RWPE1 (cell line): Measurements from ENCODE around the gene TEDC1.
A peak's percentile ranks its signal among the peaks of the same experiment; 100 is the strongest.

Source experiments
- CTCF ChIA-PET: fragments of 350-600 bp; sonication (Branson Sonifier 250); formaldehyde crosslinking; extraction: SDS; loops from one replicate; lab custom pipeline; 2021; lab: Yijun Ruan, JAX
- POLR2A ChIA-PET: fragments of 400-600 bp; formaldehyde crosslinking; extraction: SDS; loops from one replicate; lab custom pipeline; 2020; ENCODE audit warnings: antibody characterized with exemption; ENCODE audit not compliant: low non-redundant PET; lab: Yijun Ruan, JAX
- DNase-seq: peaks from one replicate; pipeline ENCODE4 v3.0.0; 2012; ENCODE audit warnings: low spot score
- H3K27ac ChIP-seq: fragments of 450-650 bp; 2 replicates; pipeline ENCODE4 v1.5.1; 2017
- CTCF ChIP-seq: fragments of 450-650 bp; conservative IDR thresholded peaks from 2 replicates; pipeline ENCODE4 v1.5.1; 2017; ENCODE audit warnings: low read depth, mild to moderate bottlenecking

The TEDC1 gene

GRCh38 chr14:105468621-105469241 is 22.3 kb upstream of the TEDC1 start:
- POLR2A ChIA-PET = interaction anchor here (1.3 kb wide), 1 partner anchor 12 kb away, joined by 3 read pairs; no protein-coding TSS in a partner anchor
- peak overlapping the region; percentile 100 for H3K27ac ChIP-seq
- no peak for DNase-seq
- CTCF ChIA-PET = interaction anchor here (1.2 kb wide), 1 partner anchor 12 kb away, joined by 10 read pairs; no protein-coding TSS in a partner anchor
- TF ChIP-seq CTCF = no peak

GRCh38 chr14:105469456-105470349 is 21.3 kb upstream of the TEDC1 start:
- ChIA-PET CTCF (interaction anchor here (0.7 to 1.9 kb wide), 4 partner anchors 11 to 21 kb away, joined by 3 to 6 read pairs (median 4); no protein-coding TSS in a partner anchor), POLR2A (no interaction called here)
- no peak for TF ChIP-seq CTCF
- peak overlapping the region; percentile 100 for H3K27ac ChIP-seq
- DNase-seq = no peak

GRCh38 chr14:105470350-105471296 is 20.4 kb upstream of the TEDC1 start:
- ChIA-PET CTCF (interaction anchor here (1.0 to 1.9 kb wide), 3 partner anchors 10 to 22 kb away, joined by 4 to 6 read pairs (median 4); no protein-coding TSS in a partner anchor), POLR2A (no interaction called here)
- TF ChIP-seq CTCF = no peak
- no peak for DNase-seq
- peak overlapping the region; percentile 100 for H3K27ac ChIP-seq

GRCh38 chr14:105471297-105471821 is 19.7 kb upstream of the TEDC1 start:
- no peak for TF ChIP-seq CTCF
- CTCF ChIA-PET = interaction anchor here (1.0 to 2.8 kb wide), 5 partner anchors 9 to 57 kb away, joined by 4 to 19 read pairs (median 6); no protein-coding TSS in a partner anchor
- peak overlapping the region; percentile 100 for H3K27ac ChIP-seq
- DNase-seq = no peak
- POLR2A ChIA-PET = no interaction called here

GRCh38 chr14:105471823-105472485 is 19.1 kb upstream of the TEDC1 start:
- H3K27ac ChIP-seq = peak overlapping the region; percentile 100
- TF ChIP-seq CTCF = no peak
- ChIA-PET POLR2A (no interaction called here), CTCF (interaction anchor here (0.6 to 2.8 kb wide), 4 partner anchors 9 to 400 kb away, joined by 4 to 19 read pairs (median 9); no protein-coding TSS in a partner anchor)
- DNase-seq = no peak
